ENCODE results near the gene RBM44.
"Not testable (repeated sequence)": the region's sequence is repeated elsewhere in the genome, so short reads cannot be mapped to it uniquely, and the experiment has no call there.

The RBM44 gene

DNA sequence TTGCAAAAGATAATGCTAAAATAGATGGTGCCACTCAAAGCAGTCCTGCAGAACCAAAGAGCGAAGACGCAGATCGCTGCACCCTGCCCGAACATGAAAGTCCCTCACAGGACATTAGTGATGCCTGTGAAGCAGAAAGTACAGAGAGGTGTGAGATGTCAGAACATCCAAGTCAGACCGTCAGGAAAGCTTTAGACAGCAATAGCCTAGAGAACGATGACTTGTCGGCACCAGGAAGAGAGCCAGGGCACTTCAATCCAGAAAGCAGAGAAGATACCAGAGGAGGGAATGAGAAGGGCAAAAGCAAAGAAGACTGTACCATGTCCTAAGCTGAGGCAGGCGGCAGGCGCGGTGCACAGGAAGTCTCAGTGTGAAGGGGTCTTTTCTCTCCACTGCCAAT lies 34.8 kb upstream of the RBM44 start:
- H3K18ac ChIP-seq (ENCODE audit: low read depth in 1 of 2, low read length in 2 of 2): no peak overlapping the region
- no peak overlapping the region for H3K4me3 ChIP-seq (ENCODE audit: insufficient read depth in 1 of 2, low read depth in 1 of 2, low read length in 2 of 2)
- no peaks in the 10 kb centered on the region for H3K9me3 ChIP-seq (ENCODE audit: control insufficient read depth, low read length)
- no peak overlapping the region for H4K91ac ChIP-seq (ENCODE audit: low read length)
- no peak for DNase-seq
- H3K27ac ChIP-seq (ENCODE audit: low read length, poor library complexity, severe bottlenecking): no peak overlapping the region
- no peak overlapping the region for H4K8ac ChIP-seq (ENCODE audit: low read length)
- no peak overlapping the region for H3K4me2 ChIP-seq (ENCODE audit: low read length, poor library complexity, severe bottlenecking)
- H3K4ac ChIP-seq (ENCODE audit: low read depth in 1 of 2, low read length in 2 of 2): no peak overlapping the region
- no peak overlapping the region for H3K23ac ChIP-seq (ENCODE audit: low read length in 2 of 2)
- H3K14ac ChIP-seq (ENCODE audit: low read length in 2 of 2): no peak overlapping the region
- no peak overlapping the region for H2BK120ac ChIP-seq (ENCODE audit: low read depth, low read length)
- peaks cover 5% of the 10 kb centered on the region for H3K4me1 ChIP-seq (ENCODE audit: control insufficient read depth, insufficient read depth, low read depth, low read length)
- H3K79me1 ChIP-seq (replicated peaks; ENCODE audit: low read length, poor library complexity, severe bottlenecking): peaks cover 5% of the 10 kb centered on the region
- peaks cover 22 to 80% of the 10 kb centered on the region in 2 experiments for H3K36me3 ChIP-seq (ENCODE audit: control insufficient read depth in 1 of 2, insufficient read depth in 2 of 2, low read depth in 1 of 2, low read length in 2 of 2)
- no peaks in the 10 kb centered on the region for H3K27me3 ChIP-seq (ENCODE audit: control insufficient read depth in 1 of 2, insufficient read depth in 1 of 2, low read length in 2 of 2)
- H2BK15ac ChIP-seq (ENCODE audit: low read depth, poor library complexity, severe bottlenecking): no peak overlapping the region
- no peak overlapping the region for H3K9ac ChIP-seq (ENCODE audit: low read length)
- no peak overlapping the region for H2BK5ac ChIP-seq (ENCODE audit: low read depth, low read length, poor library complexity, severe bottlenecking)
- H2AFZ ChIP-seq (ENCODE audit: low read depth, low read length): no peak overlapping the region
- WGBS: 97% methylated on average over 9 of the region's 10 CpGs
- H2BK12ac ChIP-seq (ENCODE audit: low read length in 2 of 2): no peak overlapping the region
- H2AK5ac ChIP-seq (ENCODE audit: low read length, severe bottlenecking): no peak overlapping the region

DNA sequence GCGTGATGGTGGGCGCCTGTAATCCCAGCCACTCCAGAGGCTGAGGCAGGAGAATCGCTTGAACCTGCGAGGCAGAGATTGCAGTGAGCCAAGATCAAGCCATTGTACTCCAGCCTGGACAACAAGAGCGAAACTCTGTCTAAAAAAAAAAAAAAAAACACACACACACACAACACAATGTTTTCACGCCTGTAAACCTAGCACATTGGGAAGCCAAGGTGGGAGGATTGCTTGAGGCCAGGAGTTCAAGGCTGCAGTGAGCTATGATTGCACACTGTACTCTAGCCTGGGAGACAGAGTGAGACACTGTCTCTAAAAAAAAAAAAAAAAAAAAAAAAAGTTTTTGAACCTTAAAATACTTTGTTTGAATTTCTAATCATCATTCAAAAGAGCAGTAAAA lies 33.5 kb upstream of the RBM44 start:
- H3K4ac ChIP-seq (ENCODE audit: low read depth in 1 of 2, low read length in 2 of 2); H4K91ac ChIP-seq (ENCODE audit: low read length); H2BK120ac ChIP-seq (ENCODE audit: low read depth, low read length); H3K18ac ChIP-seq (ENCODE audit: low read depth in 1 of 2, low read length in 2 of 2); DNase-seq; H3K4me2 ChIP-seq (ENCODE audit: low read length, poor library complexity, severe bottlenecking); H2AFZ ChIP-seq (ENCODE audit: low read depth, low read length); H3K23ac ChIP-seq (ENCODE audit: low read length in 2 of 2); H3K79me1 ChIP-seq (replicated peaks; ENCODE audit: low read length, poor library complexity, severe bottlenecking); H2BK12ac ChIP-seq (ENCODE audit: low read length in 2 of 2); H3K9me3 ChIP-seq (ENCODE audit: control insufficient read depth, low read length); H4K8ac ChIP-seq (ENCODE audit: low read length); H2AK5ac ChIP-seq (ENCODE audit: low read length, severe bottlenecking); H3K27me3 ChIP-seq (ENCODE audit: control insufficient read depth in 1 of 2, insufficient read depth in 1 of 2, low read length in 2 of 2); H3K9ac ChIP-seq (ENCODE audit: low read length); H2BK5ac ChIP-seq (ENCODE audit: low read depth, low read length, poor library complexity, severe bottlenecking); H2BK15ac ChIP-seq (ENCODE audit: low read depth, poor library complexity, severe bottlenecking); H3K14ac ChIP-seq (ENCODE audit: low read length in 2 of 2); H3K4me1 ChIP-seq (ENCODE audit: control insufficient read depth, insufficient read depth, low read depth, low read length); H3K27ac ChIP-seq (ENCODE audit: low read length, poor library complexity, severe bottlenecking); H3K4me3 ChIP-seq (ENCODE audit: insufficient read depth in 1 of 2, low read depth in 1 of 2, low read length in 2 of 2): not testable (repeated sequence)
- peaks cover 17 to 80% of the 10 kb centered on the region in 2 experiments for H3K36me3 ChIP-seq (ENCODE audit: control insufficient read depth in 1 of 2, insufficient read depth in 2 of 2, low read depth in 1 of 2, low read length in 2 of 2)
- WGBS: 96% methylated on average over 4 of the region's 6 CpGs

GRCh38 chr2:237765875-237766274 lies 32.7 kb upstream of the RBM44 start:
- H3K79me1 ChIP-seq (replicated peaks; ENCODE audit: low read length, poor library complexity, severe bottlenecking): peaks cover 2% of the 10 kb centered on the region
- H3K9me3 ChIP-seq (ENCODE audit: control insufficient read depth, low read length): no peaks in the 10 kb centered on the region
- H3K4me2 ChIP-seq (ENCODE audit: low read length, poor library complexity, severe bottlenecking): no peak overlapping the region
- no peak for DNase-seq
- peaks cover 12 to 79% of the 10 kb centered on the region in 2 experiments for H3K36me3 ChIP-seq (ENCODE audit: control insufficient read depth in 1 of 2, insufficient read depth in 2 of 2, low read depth in 1 of 2, low read length in 2 of 2)
- no peak overlapping the region for H2BK15ac ChIP-seq (ENCODE audit: low read depth, poor library complexity, severe bottlenecking)
- no peak overlapping the region for H3K23ac ChIP-seq (ENCODE audit: low read length in 2 of 2)
- H3K4me3 ChIP-seq (ENCODE audit: insufficient read depth in 1 of 2, low read depth in 1 of 2, low read length in 2 of 2): no peak overlapping the region
- no peak overlapping the region for H2BK120ac ChIP-seq (ENCODE audit: low read depth, low read length)
- no peak overlapping the region for H3K14ac ChIP-seq (ENCODE audit: low read length in 2 of 2)
- H2BK5ac ChIP-seq (ENCODE audit: low read depth, low read length, poor library complexity, severe bottlenecking): no peak overlapping the region
- no peak overlapping the region for H2BK12ac ChIP-seq (ENCODE audit: low read length in 2 of 2)
- H3K18ac ChIP-seq (ENCODE audit: low read depth in 1 of 2, low read length in 2 of 2): no peak overlapping the region
- no peak overlapping the region for H3K4ac ChIP-seq (ENCODE audit: low read depth in 1 of 2, low read length in 2 of 2)
- H3K9ac ChIP-seq (ENCODE audit: low read length): no peak overlapping the region
- H3K4me1 ChIP-seq (ENCODE audit: control insufficient read depth, insufficient read depth, low read depth, low read length): peaks cover 7% of the 10 kb centered on the region
- peak overlapping the region; percentile 0 for H3K27ac ChIP-seq (ENCODE audit: low read length, poor library complexity, severe bottlenecking)
- WGBS: 97% methylated on average over 8 of the region's 8 CpGs
- no peak overlapping the region for H4K91ac ChIP-seq (ENCODE audit: low read length)
- no peak overlapping the region for H2AK5ac ChIP-seq (ENCODE audit: low read length, severe bottlenecking)
- no peak overlapping the region for H4K8ac ChIP-seq (ENCODE audit: low read length)
- no peak overlapping the region for H2AFZ ChIP-seq (ENCODE audit: low read depth, low read length)
- no peaks in the 10 kb centered on the region for H3K27me3 ChIP-seq (ENCODE audit: control insufficient read depth in 1 of 2, insufficient read depth in 1 of 2, low read length in 2 of 2)

DNA sequence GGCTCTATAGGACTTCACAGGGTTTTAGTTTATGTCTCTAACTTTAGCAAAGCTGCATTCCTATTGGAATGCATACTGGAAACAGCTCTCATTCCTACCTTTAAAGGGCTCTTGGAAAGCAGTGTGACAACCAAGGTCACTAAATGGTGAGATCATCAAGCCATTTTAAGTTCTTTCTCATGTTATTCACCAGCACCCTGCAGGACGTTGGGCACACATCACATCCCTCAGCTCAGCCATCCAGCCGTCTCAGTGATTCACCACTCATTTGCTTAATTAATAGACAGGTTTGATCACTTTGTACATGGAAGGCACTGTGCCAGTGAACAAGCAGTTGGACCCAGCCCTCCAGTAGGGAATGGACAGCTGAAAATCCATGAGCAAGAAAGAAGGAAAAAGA lies 32.2 kb upstream of the RBM44 start:
- no peak overlapping the region for H2AK5ac ChIP-seq (ENCODE audit: low read length, severe bottlenecking)
- no peak overlapping the region for H2BK12ac ChIP-seq (ENCODE audit: low read length in 2 of 2)
- no peaks in the 10 kb centered on the region for H3K27me3 ChIP-seq (ENCODE audit: control insufficient read depth in 1 of 2, insufficient read depth in 1 of 2, low read length in 2 of 2)
- peaks cover 12 to 79% of the 10 kb centered on the region in 2 experiments for H3K36me3 ChIP-seq (ENCODE audit: control insufficient read depth in 1 of 2, insufficient read depth in 2 of 2, low read depth in 1 of 2, low read length in 2 of 2)
- no peak overlapping the region for H3K4me3 ChIP-seq (ENCODE audit: insufficient read depth in 1 of 2, low read depth in 1 of 2, low read length in 2 of 2)
- no peak overlapping the region for H2BK15ac ChIP-seq (ENCODE audit: low read depth, poor library complexity, severe bottlenecking)
- no peak overlapping the region for H3K4ac ChIP-seq (ENCODE audit: low read depth in 1 of 2, low read length in 2 of 2)
- no peak overlapping the region for H3K14ac ChIP-seq (ENCODE audit: low read length in 2 of 2)
- no peak overlapping the region for H3K18ac ChIP-seq (ENCODE audit: low read depth in 1 of 2, low read length in 2 of 2)
- no peak overlapping the region for H3K23ac ChIP-seq (ENCODE audit: low read length in 2 of 2)
- no peak overlapping the region for H3K9ac ChIP-seq (ENCODE audit: low read length)
- peaks cover 7% of the 10 kb centered on the region for H3K4me1 ChIP-seq (ENCODE audit: control insufficient read depth, insufficient read depth, low read depth, low read length)
- DNase-seq: peak; percentile 38
- 10% methylated on average over 2 of the region's 2 CpGs for WGBS
- H3K9me3 ChIP-seq (ENCODE audit: control insufficient read depth, low read length): no peaks in the 10 kb centered on the region
- H2AFZ ChIP-seq (ENCODE audit: low read depth, low read length): no peak overlapping the region
- H4K91ac ChIP-seq (ENCODE audit: low read length): no peak overlapping the region
- no peak overlapping the region for H2BK120ac ChIP-seq (ENCODE audit: low read depth, low read length)
- H2BK5ac ChIP-seq (ENCODE audit: low read depth, low read length, poor library complexity, severe bottlenecking): no peak overlapping the region
- no peak overlapping the region for H3K27ac ChIP-seq (ENCODE audit: low read length, poor library complexity, severe bottlenecking)
- H3K4me2 ChIP-seq (ENCODE audit: low read length, poor library complexity, severe bottlenecking): no peak overlapping the region
- H4K8ac ChIP-seq (ENCODE audit: low read length): no peak overlapping the region
- peaks cover 2% of the 10 kb centered on the region for H3K79me1 ChIP-seq (replicated peaks; ENCODE audit: low read length, poor library complexity, severe bottlenecking)
